Measurements from ENCODE around the gene EPHA3.

- no peak for TF ChIP-seq SMC3 (IDR thresholded peaks at IDR 0.05; ENCODE audit: low read depth, low read length)
- no peak for TF ChIP-seq POLR2A (IDR thresholded peaks at IDR 0.05; ENCODE audit: low read depth, low read length)
- no peak for TF ChIP-seq CTCF (conservative IDR thresholded peaks at IDR 0.05; ENCODE audit: low read depth, low read length)
- TF ChIP-seq CEBPB (IDR thresholded peaks at IDR 0.05; ENCODE audit: low read depth, low read length), result no peak
- no peak for TF ChIP-seq BHLHE40 (IDR thresholded peaks at IDR 0.05; ENCODE audit: low read depth, low read length)
- no peak for TF ChIP-seq RAD21 (IDR thresholded peaks at IDR 0.05; ENCODE audit: low read length)
- TF ChIP-seq ELK1 (IDR thresholded peaks at IDR 0.05; ENCODE audit: borderline replicate concordance, low read depth, low read length), result no peak
- no peak for TF ChIP-seq RFX5 (IDR thresholded peaks at IDR 0.05; ENCODE audit: low read depth, low read length)
- TF ChIP-seq RCOR1 (IDR thresholded peaks at IDR 0.05; ENCODE audit: insufficient replicate concordance, low read length), result no peak
- no peak for TF ChIP-seq FOS (IDR thresholded peaks at IDR 0.05; ENCODE audit: low read depth, low read length)
- TF ChIP-seq NFE2L2 (IDR thresholded peaks at IDR 0.05; ENCODE audit: low read depth, low read length), result no peak
- no peak for TF ChIP-seq MAFK (IDR thresholded peaks at IDR 0.05; ENCODE audit: low read depth, low read length)
- no peak for TF ChIP-seq USF2 (IDR thresholded peaks at IDR 0.05; ENCODE audit: low read depth, low read length)
- no peak for TF ChIP-seq CHD1 (IDR thresholded peaks at IDR 0.05; ENCODE audit: low read depth, low read length)
These were observed 120.2 kb downstream of the EPHA3 start for GRCh38 chr3:89227634-89228033.
